Lower lobe of right lung (tissue), 2 donors: ENCODE results near the gene LCORL. TPM values are rescaled to one million over a fixed set of nuclear protein-coding genes. Genes with fewer than 3 reads are reported as not detected.

ENCODE experiments used
- ATAC-seq, 2 donors: fragments of 200-7000 bp; cut with Tn5 transposase; one replicate each; pipeline ENCODE4 v1.9.1; 2020 to 2022; ENCODE audit warnings: mild to moderate bottlenecking in 2 of 2, moderate library complexity in 2 of 2
- DNase-seq: peaks from one replicate; pipeline ENCODE4 v3.0.0-alpha.2; 2020
- H3K27ac ChIP-seq: fragments of 200-600 bp; one replicate; pipeline ENCODE4 v1.8.0; 2022
- H3K27me3 ChIP-seq: fragments of 200-600 bp; one replicate; pipeline ENCODE4 v1.8.0; 2022; ENCODE audit warnings: low read depth
- H3K36me3 ChIP-seq: fragments of 200-600 bp; one replicate; pipeline ENCODE4 v1.8.0; 2022; ENCODE audit warnings: mild to moderate bottlenecking
- H3K4me1 ChIP-seq: fragments of 200-600 bp; one replicate; pipeline ENCODE4 v1.8.0; 2022
- H3K4me3 ChIP-seq: fragments of 200-600 bp; one replicate; pipeline ENCODE4 v1.8.0; 2022; ENCODE audit warnings: mild to moderate bottlenecking
- H3K9me3 ChIP-seq: fragments of 200-600 bp; one replicate; pipeline ENCODE4 v1.8.0; 2022
- CTCF ChIP-seq: fragments of 200-600 bp; IDR thresholded peaks from one replicate; pipeline ENCODE4 v1.8.0; 2022; ENCODE audit warnings: antibody characterized with exemption, mild to moderate bottlenecking
- intact Hi-C: fragments of 100-400 bp; cut with DNase I; formaldehyde crosslinking; loops from one replicate; pipeline ENCODE4 v1.11.0; 2022
- total RNA-seq: library from RNA; stranded (reverse); fragmentation: NEBNext Ultra II Directional; extraction: Animal tissue kit (Norgen Biotek cat#: 25700); gene quantifications from one replicate; pipeline ENCODE4 v1.2.1, GENCODE V29; 2021
- donor health status: DM: no; HTN: yes; CAD: no; lungs with severe emphysema.

LCORL gene
- total RNA-seq, 1 donor from 2014 or later = 13.6 TPM

- Histone ChIP-seq H3K27ac (no peak overlapping the region), H3K4me1 (no peaks in the 10 kb centered on the region), H3K4me3 (no peak overlapping the region), H3K36me3 (no peaks in the 10 kb centered on the region), H3K9me3 (no peaks in the 10 kb centered on the region), H3K27me3 (no peaks in the 10 kb centered on the region)
- DNase-seq (no peak), ATAC-seq (no peak)
- no peak for TF ChIP-seq CTCF
- intact Hi-C loops = no loop called here
These were observed 131.9 kb downstream of the LCORL start for GRCh38 chr4:17889692-17890091.

- Histone ChIP-seq H3K4me1 (no peaks in the 10 kb centered on the region), H3K36me3 (no peaks in the 10 kb centered on the region), H3K9me3 (no peaks in the 10 kb centered on the region), H3K4me3 (no peak overlapping the region), H3K27me3 (no peaks in the 10 kb centered on the region), H3K27ac (no peak overlapping the region)
- ATAC-seq (no peak), DNase-seq (no peak)
- no peak for TF ChIP-seq CTCF
- intact Hi-C loops = no loop called here
These were observed 137.0 kb downstream of the LCORL start for GRCh38 chr4:17884511-17884910.

- no peak for DNase-seq
- Histone ChIP-seq H3K4me1 (no peaks in the 10 kb centered on the region), H3K27me3 (no peaks in the 10 kb centered on the region), H3K27ac (no peak overlapping the region), H3K9me3 (no peaks in the 10 kb centered on the region), H3K36me3 (no peaks in the 10 kb centered on the region), H3K4me3 (no peak overlapping the region)
- ATAC-seq = no peak
- intact Hi-C loops = no loop called here
- TF ChIP-seq CTCF = no peak
These were observed 137.5 kb downstream of the LCORL start for GRCh38 chr4:17884063-17884462.

GRCh38 chr4:17877661-17878060 is 143.9 kb downstream of the LCORL start:
- no peak overlapping the region for H3K27ac ChIP-seq
- H3K27me3 ChIP-seq = no peaks in the 10 kb centered on the region
- ATAC-seq = no peak
- H3K4me3 ChIP-seq = no peak overlapping the region
- no peaks in the 10 kb centered on the region for H3K36me3 ChIP-seq
- no peaks in the 10 kb centered on the region for H3K9me3 ChIP-seq
- no peak for DNase-seq
- TF ChIP-seq CTCF = no peak
- H3K4me1 ChIP-seq = no peaks in the 10 kb centered on the region
- intact Hi-C loops = no loop called here

GRCh38 chr4:17876943-17877342 is 144.6 kb downstream of the LCORL start:
- Histone ChIP-seq H3K4me1 (no peaks in the 10 kb centered on the region), H3K4me3 (no peak overlapping the region), H3K27me3 (no peaks in the 10 kb centered on the region), H3K36me3 (no peaks in the 10 kb centered on the region), H3K27ac (no peak overlapping the region), H3K9me3 (no peaks in the 10 kb centered on the region)
- no peak for TF ChIP-seq CTCF
- ATAC-seq (no peak), DNase-seq (no peak)
- intact Hi-C loops = no loop called here
